HG02840 (cell line): ENCODE measurements around the gene SRBD1.

Experiments
- ATAC-seq: cut with Tn5 transposase; IDR thresholded peaks from one replicate; pipeline ENCODE4 v1.9.1; 2021; ENCODE audit warnings: mild to moderate bottlenecking, moderate library complexity, moderate number of reproducible peaks; ENCODE audit not compliant: unreplicated experiment, low FRiP score

Gene SRBD1, protein sequence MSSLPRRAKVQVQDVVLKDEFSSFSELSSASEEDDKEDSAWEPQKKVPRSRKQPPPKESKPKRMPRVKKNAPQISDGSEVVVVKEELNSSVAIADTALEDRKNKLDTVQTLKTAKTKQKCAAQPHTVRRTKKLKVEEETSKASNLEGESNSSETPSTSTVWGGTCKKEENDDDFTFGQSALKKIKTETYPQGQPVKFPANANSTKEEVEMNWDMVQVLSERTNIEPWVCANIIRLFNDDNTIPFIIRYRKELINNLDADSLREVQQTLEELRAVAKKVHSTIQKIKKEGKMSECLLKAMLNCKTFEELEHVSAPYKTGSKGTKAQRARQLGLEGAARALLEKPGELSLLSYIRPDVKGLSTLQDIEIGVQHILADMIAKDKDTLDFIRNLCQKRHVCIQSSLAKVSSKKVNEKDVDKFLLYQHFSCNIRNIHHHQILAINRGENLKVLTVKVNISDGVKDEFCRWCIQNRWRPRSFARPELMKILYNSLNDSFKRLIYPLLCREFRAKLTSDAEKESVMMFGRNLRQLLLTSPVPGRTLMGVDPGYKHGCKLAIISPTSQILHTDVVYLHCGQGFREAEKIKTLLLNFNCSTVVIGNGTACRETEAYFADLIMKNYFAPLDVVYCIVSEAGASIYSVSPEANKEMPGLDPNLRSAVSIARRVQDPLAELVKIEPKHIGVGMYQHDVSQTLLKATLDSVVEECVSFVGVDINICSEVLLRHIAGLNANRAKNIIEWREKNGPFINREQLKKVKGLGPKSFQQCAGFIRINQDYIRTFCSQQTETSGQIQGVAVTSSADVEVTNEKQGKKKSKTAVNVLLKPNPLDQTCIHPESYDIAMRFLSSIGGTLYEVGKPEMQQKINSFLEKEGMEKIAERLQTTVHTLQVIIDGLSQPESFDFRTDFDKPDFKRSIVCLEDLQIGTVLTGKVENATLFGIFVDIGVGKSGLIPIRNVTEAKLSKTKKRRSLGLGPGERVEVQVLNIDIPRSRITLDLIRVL

DNA sequence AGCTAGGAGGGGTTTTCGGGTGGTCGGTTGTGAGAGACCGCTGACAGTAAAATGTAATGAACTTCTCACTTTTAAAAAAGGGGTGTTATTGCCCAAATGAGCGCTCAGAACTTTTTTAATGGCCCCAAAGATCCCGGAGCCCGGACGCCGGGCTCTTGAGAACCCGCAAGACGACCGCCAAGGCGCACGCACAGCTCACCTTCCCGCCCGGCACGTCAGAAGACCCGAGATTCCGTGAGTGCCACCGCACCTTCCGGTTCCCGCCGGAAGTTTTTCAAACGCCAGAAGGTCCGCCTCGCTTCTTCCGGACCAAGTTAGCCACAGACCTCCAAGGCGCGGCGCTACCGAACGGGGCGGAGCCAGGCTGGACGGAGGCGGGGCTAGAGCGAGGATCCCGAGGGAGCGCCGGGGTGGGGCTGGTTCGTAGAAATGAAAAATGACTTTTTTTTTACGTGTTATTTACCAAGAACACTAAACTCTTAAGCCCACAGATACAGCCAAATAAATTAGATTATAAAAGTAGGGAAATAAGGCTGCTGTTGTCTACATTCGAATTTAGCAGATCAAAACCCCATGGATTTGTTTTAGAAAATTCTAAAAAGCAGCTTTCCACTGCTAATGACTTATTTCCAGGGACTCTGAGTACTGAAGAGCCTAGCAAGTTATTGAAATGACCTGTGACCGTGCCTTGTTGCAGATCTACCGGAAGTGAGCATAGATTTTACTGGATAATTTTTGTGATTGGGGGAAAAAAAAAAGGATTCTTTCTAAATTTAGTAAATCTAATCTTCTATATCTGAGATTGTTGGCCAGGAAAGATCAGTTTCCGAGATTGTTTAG lies at the start of gene SRBD1:
Gene SRBD1, minus strand, starts transcription at position 248 of the 840 bp plus-strand sequence. CDS start 5,826 bp downstream, outside the sequence.
- ATAC-seq = peak; percentile 85

DNA sequence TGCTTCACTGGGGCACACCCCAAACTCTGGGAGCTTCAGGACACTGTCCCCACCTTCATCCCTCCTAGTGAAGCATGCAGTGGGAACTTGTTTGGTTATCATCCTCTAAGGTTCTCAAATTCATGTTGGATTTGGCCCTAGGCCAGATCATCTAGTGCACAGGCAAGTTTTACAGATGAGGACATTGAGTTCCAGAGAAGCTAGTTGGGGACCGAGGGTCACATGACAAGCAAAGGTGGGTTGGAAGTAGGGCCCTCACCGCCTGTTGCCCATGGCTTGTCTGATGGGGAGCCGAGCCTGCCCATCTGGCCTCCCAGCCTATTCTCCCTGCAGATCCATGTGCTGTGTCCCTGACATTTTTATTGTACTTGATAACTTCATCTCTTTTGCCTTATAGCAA lies 43.2 kb upstream of the SRBD1 start:
- no peak for ATAC-seq

DNA sequence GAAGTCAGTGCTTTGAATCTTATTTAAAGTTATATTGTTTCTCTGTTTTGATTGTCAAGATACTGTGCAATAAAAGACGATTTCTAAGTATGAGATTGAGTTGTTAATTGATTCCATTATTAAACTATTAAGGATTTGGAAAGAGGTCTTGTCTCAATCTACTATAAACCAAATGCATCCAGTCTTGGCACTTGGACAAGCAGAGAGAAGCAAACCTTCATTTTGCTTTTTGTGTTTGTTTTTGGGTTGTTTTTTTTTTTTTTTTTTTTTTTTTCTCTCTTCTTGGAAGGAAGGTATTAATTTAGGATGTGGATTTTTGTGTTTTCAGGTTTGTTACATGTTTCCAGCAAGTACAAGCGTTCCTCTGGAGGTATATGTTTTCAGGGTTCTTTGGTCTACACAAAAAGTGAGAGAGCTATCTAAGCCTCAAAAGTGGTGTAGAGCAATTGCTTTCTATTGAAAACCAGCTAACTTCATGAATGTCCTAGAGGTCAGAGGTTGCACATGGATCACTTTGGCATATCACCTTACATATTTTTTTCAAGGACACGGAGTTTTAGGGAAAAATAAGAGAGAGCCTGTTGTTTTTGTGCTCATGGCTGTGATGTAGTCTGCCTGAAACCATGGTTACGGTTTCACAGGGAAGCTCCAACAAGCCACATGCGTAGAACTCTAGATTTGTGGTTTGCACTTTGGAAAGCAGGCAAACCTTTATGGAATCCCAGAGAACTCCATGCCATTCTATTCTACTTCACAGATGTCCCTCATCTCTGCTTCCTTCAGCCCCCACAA lies 42.3 kb upstream of the SRBD1 start:
- no peak for ATAC-seq

DNA sequence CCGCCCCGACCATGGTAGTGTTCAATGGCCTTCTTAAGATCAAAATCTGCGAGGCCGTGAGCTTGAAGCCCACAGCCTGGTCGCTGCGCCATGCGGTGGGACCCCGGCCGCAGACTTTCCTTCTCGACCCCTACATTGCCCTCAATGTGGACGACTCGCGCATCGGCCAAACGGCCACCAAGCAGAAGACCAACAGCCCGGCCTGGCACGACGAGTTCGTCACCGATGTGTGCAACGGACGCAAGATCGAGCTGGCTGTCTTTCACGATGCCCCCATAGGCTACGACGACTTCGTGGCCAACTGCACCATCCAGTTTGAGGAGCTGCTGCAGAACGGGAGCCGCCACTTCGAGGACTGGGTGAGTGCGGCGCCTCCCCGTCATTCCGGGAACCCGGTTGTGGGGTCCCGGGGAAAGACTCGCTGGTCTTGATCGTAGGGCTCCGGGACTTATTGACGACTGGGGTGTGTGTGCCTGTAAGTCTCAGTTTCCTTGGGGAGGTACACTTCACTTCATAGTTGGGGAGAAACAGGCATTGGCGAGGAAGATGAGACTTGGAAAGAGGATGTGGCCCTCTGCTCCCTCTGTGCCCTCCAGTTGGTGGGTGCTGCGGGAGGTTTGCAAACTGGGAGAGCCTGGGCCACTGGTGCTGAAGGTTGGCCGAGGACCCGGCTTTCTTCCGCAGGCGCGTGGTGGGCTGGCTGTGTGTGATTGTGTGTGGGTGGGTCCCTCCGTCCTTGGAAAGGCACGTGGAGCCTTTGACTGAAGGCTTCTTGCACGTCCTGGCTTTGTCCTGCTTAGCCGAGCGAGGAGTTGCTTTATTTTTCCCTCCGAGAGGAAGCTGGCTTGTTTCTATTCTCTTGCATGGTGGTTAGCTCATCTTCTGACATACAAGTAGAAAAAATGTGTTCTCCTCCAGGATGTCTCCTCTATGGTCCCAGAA lies 41.3 kb upstream of the SRBD1 start:
- ATAC-seq = no peak

DNA sequence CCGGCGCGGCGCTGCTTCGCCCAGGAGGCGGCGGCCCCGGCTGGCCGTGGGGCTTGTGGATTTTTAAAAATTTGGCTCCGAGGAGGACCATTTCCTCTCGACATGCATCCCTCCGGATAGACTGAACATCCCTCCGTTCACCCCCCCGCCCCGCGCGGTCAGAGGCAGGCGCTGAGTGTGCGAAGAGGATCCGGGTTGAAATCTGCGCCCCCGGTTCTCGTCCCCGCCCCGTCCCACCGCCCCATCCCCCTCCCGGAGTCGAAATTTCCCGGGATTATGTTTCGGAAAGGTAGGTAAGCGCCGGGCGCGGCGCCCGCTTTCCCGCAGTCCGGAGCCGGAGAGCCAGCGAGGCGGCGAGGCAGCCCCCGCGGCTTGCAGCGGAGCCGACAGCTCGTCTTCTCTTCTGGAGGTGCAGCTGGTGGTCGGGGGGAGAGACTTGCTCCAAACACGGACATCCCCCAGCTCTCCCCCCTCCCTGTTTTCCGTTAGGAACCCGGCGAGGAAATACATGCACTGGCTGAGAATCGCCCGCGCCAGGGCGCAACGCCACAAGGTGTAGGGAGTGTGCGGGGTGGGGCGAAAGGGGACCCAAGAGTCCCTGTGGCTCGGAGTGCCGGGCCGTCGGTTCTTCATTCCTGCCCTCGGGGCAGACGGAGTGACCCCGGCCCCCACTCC lies 40.5 kb upstream of the SRBD1 start, which contains the start of gene PRKCE:
Gene PRKCE, plus strand, starts transcription at position 261 of the 675 bp plus-strand sequence.
- peak; percentile 16 for ATAC-seq

DNA sequence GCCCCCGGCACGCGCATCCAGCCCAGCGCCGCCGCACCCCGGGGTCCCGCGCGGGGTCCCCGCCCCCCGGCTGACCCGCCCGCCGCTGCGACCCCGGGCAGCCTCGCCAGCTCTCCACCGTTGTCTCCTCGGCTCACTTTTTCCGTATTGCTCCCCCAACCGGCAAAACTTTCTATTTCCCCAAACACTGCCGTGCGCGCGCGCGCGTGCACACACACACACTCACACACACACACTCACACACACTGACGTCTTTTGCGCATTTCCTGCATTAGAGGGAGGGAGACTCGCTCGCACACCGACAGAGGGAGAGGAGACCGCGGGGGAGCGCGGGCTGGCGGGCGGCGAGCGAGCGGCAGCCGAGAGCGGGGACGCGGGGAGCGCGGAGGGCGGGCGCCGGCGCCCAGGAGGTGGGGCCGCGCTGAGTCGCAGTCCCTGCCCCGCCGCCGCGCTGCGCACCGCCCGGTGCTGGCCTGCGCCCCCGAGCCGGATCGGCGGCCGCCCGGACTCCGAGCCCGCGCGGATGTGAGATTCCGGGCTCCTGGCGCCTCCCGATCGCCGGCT lies 39.9 kb upstream of the SRBD1 start:
- ATAC-seq = peak; percentile 79

DNA sequence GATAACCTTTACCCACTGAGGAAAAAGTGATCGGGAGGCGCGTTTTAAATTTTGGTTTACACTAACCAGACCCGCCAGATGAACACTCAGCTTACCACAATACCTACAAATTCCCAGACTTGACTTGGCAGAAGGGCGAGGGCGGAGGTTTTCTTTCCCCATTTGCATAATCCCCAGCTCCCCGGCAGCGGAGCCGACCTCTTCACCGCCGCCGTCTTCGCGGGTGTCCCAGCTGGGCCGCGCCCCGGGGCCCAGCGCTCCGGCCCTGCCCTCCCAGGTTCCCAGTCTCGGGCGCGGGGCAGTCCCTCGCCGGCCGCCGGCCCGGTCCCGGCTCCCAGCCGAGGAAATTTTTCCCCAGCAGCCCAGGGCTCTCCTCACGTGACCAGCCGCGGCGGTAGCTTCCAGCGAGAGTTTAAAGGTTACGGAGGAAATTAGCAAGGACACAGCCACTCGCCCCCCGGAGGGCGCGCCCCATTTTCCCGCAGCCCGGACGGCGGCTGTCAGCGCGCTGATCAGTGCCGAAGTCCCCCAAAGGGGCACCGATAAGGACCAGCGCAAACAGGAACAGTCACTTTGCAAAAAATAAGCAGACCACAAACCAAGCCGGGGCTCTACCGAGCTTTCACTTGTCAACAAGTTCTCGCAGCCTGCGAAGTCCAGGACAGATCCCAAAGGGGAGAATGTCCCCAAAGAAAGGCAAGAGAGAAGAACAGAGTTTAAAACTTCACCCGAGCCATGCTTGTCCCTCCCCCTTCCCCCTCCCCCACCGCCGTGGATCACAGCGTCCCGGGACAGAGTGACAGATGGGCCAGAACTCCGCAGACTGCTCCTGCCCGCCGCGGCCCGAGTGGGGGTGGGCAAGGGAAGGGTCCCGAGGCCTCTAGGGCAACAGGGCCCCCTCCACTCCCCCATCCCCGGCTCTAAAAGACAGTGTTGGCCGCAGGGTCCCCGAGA lies 39.1 kb upstream of the SRBD1 start:
- ATAC-seq = peak; percentile 15

DNA sequence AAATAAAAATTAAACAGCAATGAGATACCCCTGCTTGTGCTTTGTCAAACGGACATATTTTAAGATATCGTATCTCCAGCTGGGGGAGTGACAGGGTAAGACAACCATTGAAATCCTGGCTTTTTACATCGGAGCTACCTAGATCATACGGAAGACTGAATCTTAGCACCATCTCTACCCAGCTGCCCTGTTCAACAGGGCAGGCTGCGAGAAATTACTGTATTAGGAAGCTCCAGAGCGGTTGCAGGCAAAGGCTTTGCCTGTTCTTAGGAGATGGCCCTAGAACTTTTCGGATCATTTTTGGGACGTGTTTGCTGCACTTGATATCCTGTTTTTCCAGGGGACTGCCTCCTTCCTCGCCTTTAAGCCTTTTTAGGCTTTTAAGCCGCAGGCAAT lies 38.4 kb upstream of the SRBD1 start:
- ATAC-seq = no peak

DNA sequence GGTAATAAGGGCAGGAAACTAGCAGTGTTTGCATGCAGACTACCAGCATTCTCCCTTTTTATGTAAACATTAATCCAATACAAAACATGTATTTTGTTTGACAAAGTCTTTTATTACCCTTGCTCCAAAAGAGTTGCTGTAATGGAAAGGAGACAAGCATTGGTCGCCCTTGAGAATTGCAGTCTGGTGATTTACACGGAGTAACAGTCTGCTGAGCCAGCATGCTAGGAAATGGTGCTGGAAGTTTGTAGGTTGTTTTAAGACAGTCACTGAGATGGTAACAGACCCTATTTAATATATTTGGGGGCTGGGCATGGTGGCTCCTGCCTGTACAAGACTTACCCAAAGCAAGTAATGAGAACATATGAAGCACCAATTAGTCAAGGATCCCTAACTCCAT lies 37.6 kb upstream of the SRBD1 start:
- no peak for ATAC-seq

DNA sequence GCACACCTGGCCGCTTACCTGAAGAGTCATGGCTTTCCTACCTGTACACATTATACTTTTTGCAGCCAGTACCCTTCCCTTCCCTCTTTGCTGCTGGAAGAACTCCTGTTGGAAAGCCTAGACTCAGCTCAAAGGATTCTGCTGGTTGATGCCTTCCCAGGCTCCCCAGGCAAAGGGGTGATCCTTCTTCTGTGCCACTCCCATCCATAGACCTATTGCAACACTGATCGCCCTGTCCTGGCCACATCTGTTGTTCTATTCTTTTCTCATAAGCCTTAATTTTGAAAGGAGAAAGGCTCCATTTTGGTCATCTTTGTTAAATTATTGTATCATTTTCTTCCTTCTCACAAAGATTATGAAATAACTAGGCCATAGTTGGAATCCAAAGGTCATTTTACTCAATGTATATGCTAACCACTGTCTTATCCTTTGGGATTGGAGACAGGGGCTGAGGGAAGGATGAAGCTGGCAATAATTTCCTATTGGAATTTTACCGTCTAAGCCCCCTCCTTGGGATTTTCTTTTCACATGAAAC lies 37.0 kb upstream of the SRBD1 start:
- no peak for ATAC-seq

DNA sequence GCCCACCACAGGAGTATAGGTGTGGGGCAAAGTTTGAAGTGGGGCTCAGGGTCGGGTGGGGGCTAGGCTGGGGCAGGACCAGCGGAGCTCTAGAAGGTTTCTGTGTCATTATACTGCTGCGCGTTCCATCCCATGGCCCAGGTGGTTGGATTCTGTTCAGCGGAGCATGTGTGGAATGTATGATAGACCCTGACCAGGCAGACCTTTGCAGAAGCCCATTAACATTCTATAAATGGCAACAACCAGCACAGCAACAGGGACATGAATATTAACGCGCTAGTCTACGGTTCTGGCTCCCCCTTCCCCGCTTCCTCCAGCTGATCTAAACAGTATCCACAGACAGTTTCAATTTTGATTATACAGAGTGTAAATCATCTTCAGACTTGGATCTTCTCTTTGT lies 36.3 kb upstream of the SRBD1 start:
- ATAC-seq = no peak

DNA sequence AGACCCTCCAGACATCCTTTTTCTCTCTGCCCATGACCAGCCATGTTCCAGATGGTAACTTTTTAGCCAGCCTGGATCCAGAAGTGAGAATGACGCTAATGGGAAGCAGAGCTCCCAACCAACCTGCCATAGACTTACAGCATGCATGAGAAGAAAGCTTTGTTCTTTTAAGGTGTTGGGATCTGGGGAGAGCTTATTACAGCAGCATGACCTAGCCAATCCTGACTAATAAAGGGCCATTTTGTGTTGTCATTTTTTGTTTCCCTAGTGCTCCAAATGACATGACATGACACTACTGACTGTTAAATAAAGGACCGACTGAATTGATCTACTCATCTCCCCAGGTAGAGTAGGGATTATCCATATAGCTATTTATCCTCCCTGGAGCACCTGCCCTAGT lies 35.2 kb upstream of the SRBD1 start:
- ATAC-seq = no peak

DNA sequence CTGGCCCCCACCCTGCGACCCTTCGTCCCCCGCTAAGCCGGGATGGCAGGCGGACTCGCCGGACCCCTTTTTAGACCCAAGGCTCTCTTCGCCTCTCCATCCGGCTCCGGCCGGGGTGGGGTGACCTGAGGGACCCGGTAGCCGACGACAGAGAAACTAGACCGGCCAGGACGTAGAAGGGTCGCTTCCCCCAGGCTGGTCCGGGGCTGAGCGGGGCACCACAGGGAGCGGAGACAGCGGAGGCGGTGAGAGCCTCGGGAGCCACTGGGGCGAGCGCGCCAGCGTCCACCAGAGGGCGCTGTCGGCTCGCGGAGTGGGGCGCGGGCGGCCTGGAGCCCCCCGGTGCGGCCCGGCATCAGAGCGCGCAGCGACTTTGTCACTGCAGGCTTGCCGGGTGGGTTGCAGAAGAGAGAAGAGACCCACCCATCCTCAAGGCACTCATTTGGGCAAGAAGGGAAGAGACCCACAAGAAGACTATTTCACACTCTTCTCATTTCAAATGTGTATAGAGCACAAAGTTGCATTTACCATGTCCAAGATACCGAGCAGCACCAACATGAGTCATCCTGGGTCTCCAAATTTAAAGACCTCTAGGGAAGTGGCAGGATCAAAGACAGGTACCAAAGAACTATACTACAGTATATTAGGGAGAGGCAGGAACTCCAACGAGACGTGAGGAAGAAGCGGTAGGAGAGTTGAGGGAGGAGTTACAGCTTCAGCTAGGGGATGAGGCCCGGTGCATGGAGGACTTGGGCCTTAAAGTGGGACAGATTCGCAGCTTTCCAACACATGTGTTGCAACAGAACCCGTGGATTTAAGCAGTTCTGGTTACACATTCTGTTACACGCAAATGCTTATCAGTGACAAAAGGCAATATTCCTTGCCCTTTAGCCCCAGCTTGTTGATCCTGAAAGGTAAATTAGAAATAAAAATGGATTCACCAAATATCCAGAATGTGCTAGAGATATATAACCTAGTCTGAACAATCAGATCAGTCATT lies 32.8 kb upstream of the SRBD1 start:
- no peak for ATAC-seq

DNA sequence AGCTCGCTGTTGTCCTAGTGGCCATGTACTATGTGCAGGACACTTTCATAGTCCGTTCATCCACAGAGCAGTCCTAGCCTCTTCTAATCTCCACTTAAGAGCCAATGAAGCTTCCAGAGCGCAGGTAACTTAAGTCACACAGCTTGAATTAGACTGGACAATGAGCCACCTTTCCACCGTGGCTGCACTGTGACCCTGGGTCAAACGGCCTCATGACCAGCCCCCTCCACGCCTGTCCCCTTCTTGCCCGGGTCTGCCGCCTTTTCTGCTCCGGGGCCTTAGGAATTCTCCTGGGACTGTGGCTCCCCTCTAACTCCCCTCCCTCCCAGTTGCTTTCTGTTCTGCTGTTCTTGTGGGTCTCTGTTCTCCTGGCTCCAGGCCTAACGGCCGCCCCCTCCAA lies 32.0 kb upstream of the SRBD1 start:
- no peak for ATAC-seq

DNA sequence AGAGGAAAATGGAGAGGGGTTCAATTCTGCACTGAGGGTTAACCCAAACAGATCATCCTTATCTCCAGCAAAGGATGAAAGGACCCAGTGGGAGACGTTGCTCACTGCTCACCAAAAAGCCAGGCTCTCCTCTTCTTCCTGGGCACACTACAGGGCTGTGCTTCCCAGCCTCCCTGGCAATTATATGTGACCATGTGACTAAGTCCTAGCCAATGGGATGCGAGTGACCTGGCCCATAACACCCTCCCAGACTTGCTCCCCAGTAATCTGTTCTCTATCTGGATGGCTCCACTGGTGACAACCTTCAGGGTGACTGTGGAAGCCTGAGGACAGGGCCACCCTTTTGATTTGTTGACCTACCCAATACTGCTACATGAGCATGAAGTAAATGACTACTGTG lies 29.5 kb upstream of the SRBD1 start:
- no peak for ATAC-seq
